Aorta (tissue), 5 donors: ENCODE measurements around the gene KRT2. TPM values are rescaled to one million over a fixed set of nuclear protein-coding genes. Genes with fewer than 3 reads are reported as not detected.

Source experiments
- ATAC-seq: fragments of 200-7000 bp; cut with Tn5 transposase; one replicate; pipeline ENCODE4 v1.9.1; 2022; ENCODE audit warnings: moderate library complexity; ENCODE audit not compliant: low FRiP score
- DNase-seq, 2 donors: peaks; one replicate each; pipeline ENCODE4 v3.0.0-alpha.2; 2020
- H3K27ac ChIP-seq, 2 donors: one replicate each; pipeline ENCODE4 v1.5.1; 2013; ENCODE audit warnings: low read length in 2 of 2, mild to moderate bottlenecking in 2 of 2, moderate library complexity in 2 of 2, control low read depth in 1 of 2, inconsistent platforms in 1 of 2, low read depth in 1 of 2
- H3K27me3 ChIP-seq, 2 donors: one replicate each; pipeline ENCODE4 v1.6.1; 2013; ENCODE audit warnings: control low read depth in 1 of 2, low read length in 1 of 2, mild to moderate bottlenecking in 1 of 2, moderate library complexity in 1 of 2; ENCODE audit not compliant: insufficient read depth in 2 of 2, control insufficient read depth in 1 of 2
- H3K36me3 ChIP-seq, 2 donors: one replicate each; pipeline ENCODE4 v1.6.1; 2013; ENCODE audit warnings: control low read depth in 1 of 2, low read length in 1 of 2, mild to moderate bottlenecking in 1 of 2; ENCODE audit not compliant: insufficient read depth in 2 of 2, control insufficient read depth in 1 of 2
- H3K4me1 ChIP-seq, 2 donors: one replicate each; pipeline ENCODE4 v1.6.1; 2013; ENCODE audit warnings: low read length in 2 of 2, control low read depth in 1 of 2, mild to moderate bottlenecking in 1 of 2, moderate library complexity in 1 of 2; ENCODE audit not compliant: insufficient read depth in 2 of 2, control insufficient read depth in 1 of 2
- H3K4me3 ChIP-seq, 2 donors: one replicate each; pipeline ENCODE4 v1.5.1; 2013; ENCODE audit warnings: low read length in 2 of 2, control low read depth in 1 of 2, mild to moderate bottlenecking in 1 of 2
- H3K9me3 ChIP-seq: one replicate; pipeline ENCODE4 v1.6.1; 2013; ENCODE audit warnings: mild to moderate bottlenecking, low read length; ENCODE audit not compliant: control insufficient read depth
- WGBS, 2 donors: extraction: QIAGEN DNeasy Blood & Tissue Kit; methylation state at CpG; one replicate each; pipeline ENCODE4 v1.1.7; 2013; 5-methylcytosine and 5-hydroxymethylcytosine counted together
- intact Hi-C, 2 donors: fragments of 100-400 bp; cut with DNase I; formaldehyde crosslinking; loops; one replicate each; pipeline versions ENCODE4 v1.14.2 to v1.15.0; 2022
- polyA plus RNA-seq, 2 donors: library from polyadenylated mRNA; stranded (reverse); fragments of 200-250 nt; gene quantifications; one replicate each; pipeline ENCODE4 v1.2.3, GENCODE V29; 2013
- total RNA-seq, 2 donors: library from RNA; stranded (reverse); fragmentation: NEBNext Ultra II Directional; extraction: Animal tissue kit (Norgen Biotek cat#: 25700); gene quantifications; one replicate each; pipeline ENCODE4 v1.2.1, GENCODE V29; 2021
- donor health status: healthy with polysubstance abuse.
- donor health status: Bipolar disorder and iron deficiency.
- donor health status: DM: no; HTN: no; CAD: no.
- donor health status: DM: no; HTN: no; CAD: no.
- donor health status: DM: yes; HTN: yes; CAD: no.

KRT2 gene
- total and polyA plus RNA-seq, 4 donors: 0.05 to 0.50 TPM; not detected in 2

GRCh38 chr12:52681526-52682380 lies 29.7 kb upstream of the KRT2 start:
- no peak overlapping the region for H3K4me3 ChIP-seq
- no peaks in the 10 kb centered on the region for H3K9me3 ChIP-seq
- WGBS, 2 donors: 65 to 83% methylated on average over 12 of the region's 12 CpGs
- ATAC-seq: no peak
- no peak for DNase-seq
- no peaks in the 10 kb centered on the region for H3K4me1 ChIP-seq
- H3K36me3 ChIP-seq: no peaks in the 10 kb centered on the region
- intact Hi-C loops: no loop called here
- no peak overlapping the region for H3K27ac ChIP-seq
- no peaks in the 10 kb centered on the region for H3K27me3 ChIP-seq

- H3K9me3 ChIP-seq: no peaks in the 10 kb centered on the region
- no peaks in the 10 kb centered on the region for H3K27me3 ChIP-seq
- no peak for ATAC-seq
- intact Hi-C loops: no loop called here
- H3K4me1 ChIP-seq: no peaks in the 10 kb centered on the region
- DNase-seq: no peak
- no peaks in the 10 kb centered on the region for H3K36me3 ChIP-seq
- H3K4me3 ChIP-seq: no peak within 1 kb of the TSS
- H3K27ac ChIP-seq: no peak within 1 kb of the TSS
- WGBS, 2 donors: 93% methylated on average over 3 of the region's 3 CpGs
These were observed 28.4 kb upstream of the KRT2 start, which contains the start of gene KRT1 for GRCh38 chr12:52680363-52680762. Gene KRT1, minus strand, starts transcription at chr12:52680407. Its CDS starts 59 bp downstream, at chr12:52680348.

GRCh38 chr12:52679875-52680274 lies 27.9 kb upstream of the KRT2 start:
- H3K9me3 ChIP-seq: no peaks in the 10 kb centered on the region
- no peak overlapping the region for H3K4me3 ChIP-seq
- WGBS, 2 donors: 91 to 92% methylated on average over 5 of the region's 5 CpGs
- no peak overlapping the region for H3K27ac ChIP-seq
- H3K27me3 ChIP-seq: no peaks in the 10 kb centered on the region
- no peaks in the 10 kb centered on the region for H3K4me1 ChIP-seq
- intact Hi-C loops: no loop called here
- H3K36me3 ChIP-seq: no peaks in the 10 kb centered on the region
- ATAC-seq: no peak
- no peak for DNase-seq

- intact Hi-C loops: no loop called here
These were observed 25.7 kb upstream of the KRT2 start for GRCh38 chr12:52677671-52678070.

GRCh38 chr12:52677126-52677525 lies 25.1 kb upstream of the KRT2 start:
- ATAC-seq: no peak
- intact Hi-C loops: no loop called here
- no peaks in the 10 kb centered on the region for H3K4me1 ChIP-seq
- 86 to 90% methylated on average over 5 of the region's 5 CpGs for WGBS, 2 donors
- H3K9me3 ChIP-seq: no peaks in the 10 kb centered on the region
- H3K27ac ChIP-seq: no peak overlapping the region
- no peak overlapping the region for H3K4me3 ChIP-seq
- DNase-seq: no peak
- H3K36me3 ChIP-seq: no peaks in the 10 kb centered on the region
- H3K27me3 ChIP-seq: no peaks in the 10 kb centered on the region

More at GRCh38 chr12:52677671-52678070, 25.7 kb upstream of the KRT2 start:
- Histone ChIP-seq H3K4me1 (no peaks in the 10 kb centered on the region), H3K9me3 (no peaks in the 10 kb centered on the region), H3K4me3 (no peak overlapping the region), H3K27me3 (no peaks in the 10 kb centered on the region), H3K27ac (no peak overlapping the region), H3K36me3 (no peaks in the 10 kb centered on the region)
- ATAC-seq (no peak), DNase-seq (no peak)
- 75 to 86% methylated on average over 1 of the region's 1 CpG for WGBS, 2 donors

- H3K36me3 ChIP-seq: no peaks in the 10 kb centered on the region
- WGBS, 2 donors: 94 to 96% methylated on average over 7 of the region's 7 CpGs
These were observed 24.2 kb upstream of the KRT2 start for GRCh38 chr12:52676163-52676562.

GRCh38 chr12:52675301-52675701 lies 23.3 kb upstream of the KRT2 start:
- Histone ChIP-seq H3K36me3 (no peaks in the 10 kb centered on the region), H3K4me3 (no peak overlapping the region), H3K4me1 (no peaks in the 10 kb centered on the region), H3K27me3 (peaks cover 0 to 2% of the 10 kb centered on the region in 2 donors), H3K27ac (no peak overlapping the region), H3K9me3 (no peaks in the 10 kb centered on the region)
- no peak for DNase-seq
- WGBS, 2 donors: 92 to 93% methylated on average over 18 to 28 of the region's 28 CpGs
- no peak for ATAC-seq
- intact Hi-C loops: no loop called here

More at GRCh38 chr12:52676163-52676562, 24.2 kb upstream of the KRT2 start:
- Histone ChIP-seq H3K27me3 (no peaks in the 10 kb centered on the region), H3K4me1 (no peaks in the 10 kb centered on the region), H3K27ac (no peak overlapping the region), H3K9me3 (no peaks in the 10 kb centered on the region), H3K4me3 (no peak overlapping the region)
- ATAC-seq: no peak
- no peak for DNase-seq
- intact Hi-C loops: no loop called here

- WGBS, 2 donors: 76 to 85% methylated on average over 4 of the region's 4 CpGs
- Histone ChIP-seq H3K27ac (no peak overlapping the region), H3K4me1 (no peaks in the 10 kb centered on the region), H3K27me3 (peaks cover 0 to 2% of the 10 kb centered on the region in 2 donors), H3K9me3 (no peaks in the 10 kb centered on the region), H3K4me3 (no peak overlapping the region), H3K36me3 (no peaks in the 10 kb centered on the region)
- intact Hi-C loops: no loop called here
- DNase-seq (no peak), ATAC-seq (no peak)
These were observed 22.4 kb upstream of the KRT2 start for GRCh38 chr12:52674433-52674775.
